Liver (tissue), 9 donors: ENCODE measurements around the gene MIEF1. TPM values are rescaled to one million over a fixed set of nuclear protein-coding genes. Genes with fewer than 3 reads are reported as not detected.

Source experiments
- DNase-seq: peaks from one replicate; pipeline ENCODE4 v3.0.0-alpha.2; 2017; ENCODE audit warnings: low spot score
- H3K27ac ChIP-seq, 2 donors: one replicate each; pipeline ENCODE4 v1.7.0; 2013; ENCODE audit warnings: inconsistent platforms in 2 of 2, low read length in 2 of 2, control low read depth in 1 of 2, low read depth in 1 of 2, mild to moderate bottlenecking in 1 of 2
- H3K27me3 ChIP-seq, 4 donors: one replicate each; pipeline versions ENCODE4 v1.6.1 to v1.7.0; 2013; ENCODE audit warnings: low read length in 3 of 4, inconsistent platforms in 1 of 4, mild to moderate bottlenecking in 1 of 4, moderate library complexity in 1 of 4; ENCODE audit not compliant: control insufficient read depth in 4 of 4, insufficient read depth in 4 of 4
- H3K36me3 ChIP-seq, 4 donors: one replicate each; pipeline versions ENCODE4 v1.6.1 to v1.7.0; 2013; ENCODE audit warnings: low read length in 3 of 4, mild to moderate bottlenecking in 3 of 4, low read depth in 1 of 4, moderate library complexity in 1 of 4; ENCODE audit not compliant: control insufficient read depth in 4 of 4, insufficient read depth in 3 of 4
- H3K4me1 ChIP-seq, 4 donors: one replicate each; pipeline versions ENCODE4 v1.6.1 to v1.7.0; 2013; ENCODE audit warnings: low read length in 3 of 4, mild to moderate bottlenecking in 3 of 4, moderate library complexity in 1 of 4; ENCODE audit not compliant: control insufficient read depth in 4 of 4, insufficient read depth in 4 of 4
- H3K4me3 ChIP-seq, 3 donors: one replicate each; pipeline versions ENCODE4 v1.6.1 to v1.7.0; 2013; ENCODE audit warnings: low read length in 3 of 3, control low read depth in 1 of 3, low read depth in 1 of 3, mild to moderate bottlenecking in 1 of 3
- H3K9ac ChIP-seq, 2 donors: one replicate each; pipeline ENCODE4 v1.7.0; 2013; ENCODE audit warnings: low read length in 2 of 2, mild to moderate bottlenecking in 2 of 2, moderate library complexity in 2 of 2, control low read depth in 1 of 2, low read depth in 1 of 2
- H3K9me3 ChIP-seq, 4 donors: one replicate each; pipeline versions ENCODE4 v1.6.1 to v1.7.0; 2013; ENCODE audit warnings: low read length in 3 of 4; ENCODE audit not compliant: control insufficient read depth in 4 of 4
- EGR1 ChIP-seq, 2 donors: IDR thresholded peaks; 2 replicates each; pipeline ENCODE4 v1.6.1; 2016 to 2018; ENCODE audit warnings: antibody characterized with exemption in 2 of 2, low read depth in 2 of 2
- FOXA1 ChIP-seq: IDR thresholded peaks from 2 replicates; pipeline ENCODE4 v1.6.1; 2016; ENCODE audit warnings: antibody characterized with exemption
- HNF4A ChIP-seq, 2 donors: conservative IDR thresholded peaks; 2 replicates each; pipeline ENCODE4 v1.6.1; 2016; ENCODE audit warnings: antibody characterized with exemption in 2 of 2, mild to moderate bottlenecking in 2 of 2
- HNF4G ChIP-seq: IDR thresholded peaks from 2 replicates; pipeline ENCODE4 v1.6.1; 2016; ENCODE audit warnings: antibody characterized with exemption
- JUND ChIP-seq, 2 donors: IDR thresholded peaks; 2 replicates each; pipeline ENCODE4 v1.6.1; 2016; ENCODE audit warnings: antibody characterized with exemption in 2 of 2
- NR2F2 ChIP-seq: IDR thresholded peaks from 2 replicates; pipeline ENCODE4 v1.6.1; 2016; ENCODE audit warnings: antibody characterized with exemption
- RAD21 ChIP-seq, 2 donors: IDR thresholded peaks; 2 replicates each; pipeline ENCODE4 v1.6.1; 2016; ENCODE audit warnings: antibody characterized with exemption in 2 of 2, mild to moderate bottlenecking in 2 of 2
- RXRA ChIP-seq, 2 donors: IDR thresholded peaks; 2 replicates each; pipeline ENCODE4 v1.6.1; 2017 to 2018; ENCODE audit warnings: antibody characterized with exemption in 2 of 2, mild to moderate bottlenecking in 1 of 2
- SP1 ChIP-seq: IDR thresholded peaks from 2 replicates; pipeline ENCODE4 v1.6.1; 2018; ENCODE audit warnings: antibody characterized with exemption, mild to moderate bottlenecking
- TAF1 ChIP-seq: conservative IDR thresholded peaks from 2 replicates; pipeline ENCODE4 v1.6.1; 2016; ENCODE audit warnings: antibody characterized with exemption, mild to moderate bottlenecking
- YY1 ChIP-seq: IDR thresholded peaks from 2 replicates; pipeline ENCODE4 v1.6.1; 2016; ENCODE audit warnings: antibody characterized with exemption, mild to moderate bottlenecking
- WGBS: extraction: QIAGEN DNeasy Blood & Tissue Kit; methylation state at CpG from one replicate; pipeline ENCODE4 v1.1.7; 2013; 5-methylcytosine and 5-hydroxymethylcytosine counted together
- polyA plus RNA-seq, 2 donors: library from polyadenylated mRNA; stranded (reverse) in 1 of 2; unstranded in 1 of 2; fragments of 200-250 nt in 1 of 2; fragments of >200 nt in 1 of 2; fragmentation: Nextera tagmentation in 1 of 2; extraction: Ambion mirVana in 1 of 2; gene quantifications; one replicate each; pipeline versions ENCODE4 v1.2.1 to v1.2.3, GENCODE V29; 2013 to 2015
- total RNA-seq, 2 donors: library from RNA; depleted of rRNA; stranded (reverse); fragments of >200 nt; gene quantifications; one replicate each; pipeline ENCODE4 v1.2.3, GENCODE V29; 2014
- TF ChIP-seq, protein P1 (sequence below): IDR thresholded peaks from 2 replicates; pipeline ENCODE4 v1.6.1; 2016; ENCODE audit warnings: antibody characterized with exemption, mild to moderate bottlenecking
- TF ChIP-seq, protein P2 (sequence below): IDR thresholded peaks from 2 replicates; pipeline ENCODE4 v1.6.1; 2016; ENCODE audit warnings: antibody characterized with exemption
- TF ChIP-seq, protein P3 (sequence below): IDR thresholded peaks from 2 replicates; pipeline ENCODE4 v1.6.1; 2016; ENCODE audit warnings: antibody characterized with exemption
- TF ChIP-seq, protein P4 (sequence below): fragments of 150-350 bp; IDR thresholded peaks from 2 replicates; pipeline ENCODE4 v1.5.1; 2017; ENCODE audit warnings: improper control_type of control experiment, low read depth, low read length; ENCODE audit not compliant: missing input control
- donor health status: healthy.
- donor health status: healthy.
- donor health status: healthy.
- donor health status: healthy.
- donor health status: healthy.

MIEF1 gene
- total and polyA plus RNA-seq, 4 donors, result 12.9 to 31.1 (median 20.7) TPM

DNA sequence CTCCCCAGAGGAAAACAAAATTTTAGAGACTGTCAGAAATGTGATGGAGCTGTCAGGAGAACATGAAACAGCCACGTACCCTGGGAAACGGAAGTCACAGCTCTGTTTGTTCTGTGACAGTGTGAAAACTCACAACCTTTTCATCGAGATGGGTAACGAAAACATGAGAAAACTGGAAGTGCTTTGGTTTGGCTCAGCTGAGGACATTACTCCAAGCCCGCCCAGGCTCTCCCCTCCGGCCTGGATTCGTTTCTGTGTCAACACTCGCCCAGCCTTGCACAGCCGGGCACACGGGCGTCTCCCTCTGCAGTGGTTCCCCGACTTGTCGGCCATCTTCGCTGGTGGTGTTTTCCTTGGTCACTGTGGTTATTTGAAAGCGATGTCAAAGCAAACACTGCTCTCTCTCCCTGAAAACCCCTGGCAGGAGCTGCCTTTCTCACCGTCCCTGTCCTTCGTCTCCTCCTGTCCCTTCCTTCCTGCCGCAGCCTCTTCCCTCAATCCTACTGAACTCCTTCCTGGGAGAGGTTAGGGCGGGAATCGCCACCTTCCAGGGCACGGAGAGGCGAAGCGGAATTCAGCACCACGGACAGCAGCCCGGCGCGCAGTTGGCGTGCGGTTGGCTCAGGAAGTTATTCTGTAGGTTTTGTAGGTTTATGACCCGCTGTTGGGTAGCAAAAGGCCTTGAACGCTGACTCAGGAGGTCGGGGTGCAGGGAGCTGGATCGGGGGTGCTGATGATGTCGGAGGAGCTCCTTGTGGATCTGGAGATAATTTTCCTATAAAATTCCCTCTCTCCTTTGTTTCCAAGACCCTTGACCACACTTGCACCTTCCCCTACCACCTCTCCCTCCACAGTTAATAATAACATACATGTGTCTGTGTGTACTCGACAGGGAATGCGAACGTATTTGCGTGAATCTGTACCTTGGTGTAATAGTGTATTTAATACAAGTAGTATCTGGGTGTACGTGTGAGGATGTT, 43.6 kb downstream of the MIEF1 start:
- Histone ChIP-seq H3K9ac (no peak overlapping the region), H3K4me1 (no peaks in the 10 kb centered on the region), H3K36me3 (no peaks in the 10 kb centered on the region), H3K27ac (no peak overlapping the region), H3K27me3 (peaks cover 0 to 5% (median 1%) of the 10 kb centered on the region in 4 donors), H3K9me3 (no peaks in the 10 kb centered on the region), H3K4me3 (no peak overlapping the region)
- WGBS, result 31% methylated on average over 39 of the region's 39 CpGs
- DNase-seq, result peak; percentile 78
- TF ChIP-seq YY1, result no peak
- TF ChIP-seq, protein P1, sequence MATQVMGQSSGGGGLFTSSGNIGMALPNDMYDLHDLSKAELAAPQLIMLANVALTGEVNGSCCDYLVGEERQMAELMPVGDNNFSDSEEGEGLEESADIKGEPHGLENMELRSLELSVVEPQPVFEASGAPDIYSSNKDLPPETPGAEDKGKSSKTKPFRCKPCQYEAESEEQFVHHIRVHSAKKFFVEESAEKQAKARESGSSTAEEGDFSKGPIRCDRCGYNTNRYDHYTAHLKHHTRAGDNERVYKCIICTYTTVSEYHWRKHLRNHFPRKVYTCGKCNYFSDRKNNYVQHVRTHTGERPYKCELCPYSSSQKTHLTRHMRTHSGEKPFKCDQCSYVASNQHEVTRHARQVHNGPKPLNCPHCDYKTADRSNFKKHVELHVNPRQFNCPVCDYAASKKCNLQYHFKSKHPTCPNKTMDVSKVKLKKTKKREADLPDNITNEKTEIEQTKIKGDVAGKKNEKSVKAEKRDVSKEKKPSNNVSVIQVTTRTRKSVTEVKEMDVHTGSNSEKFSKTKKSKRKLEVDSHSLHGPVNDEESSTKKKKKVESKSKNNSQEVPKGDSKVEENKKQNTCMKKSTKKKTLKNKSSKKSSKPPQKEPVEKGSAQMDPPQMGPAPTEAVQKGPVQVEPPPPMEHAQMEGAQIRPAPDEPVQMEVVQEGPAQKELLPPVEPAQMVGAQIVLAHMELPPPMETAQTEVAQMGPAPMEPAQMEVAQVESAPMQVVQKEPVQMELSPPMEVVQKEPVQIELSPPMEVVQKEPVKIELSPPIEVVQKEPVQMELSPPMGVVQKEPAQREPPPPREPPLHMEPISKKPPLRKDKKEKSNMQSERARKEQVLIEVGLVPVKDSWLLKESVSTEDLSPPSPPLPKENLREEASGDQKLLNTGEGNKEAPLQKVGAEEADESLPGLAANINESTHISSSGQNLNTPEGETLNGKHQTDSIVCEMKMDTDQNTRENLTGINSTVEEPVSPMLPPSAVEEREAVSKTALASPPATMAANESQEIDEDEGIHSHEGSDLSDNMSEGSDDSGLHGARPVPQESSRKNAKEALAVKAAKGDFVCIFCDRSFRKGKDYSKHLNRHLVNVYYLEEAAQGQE, result peak; percentile 100

DNA sequence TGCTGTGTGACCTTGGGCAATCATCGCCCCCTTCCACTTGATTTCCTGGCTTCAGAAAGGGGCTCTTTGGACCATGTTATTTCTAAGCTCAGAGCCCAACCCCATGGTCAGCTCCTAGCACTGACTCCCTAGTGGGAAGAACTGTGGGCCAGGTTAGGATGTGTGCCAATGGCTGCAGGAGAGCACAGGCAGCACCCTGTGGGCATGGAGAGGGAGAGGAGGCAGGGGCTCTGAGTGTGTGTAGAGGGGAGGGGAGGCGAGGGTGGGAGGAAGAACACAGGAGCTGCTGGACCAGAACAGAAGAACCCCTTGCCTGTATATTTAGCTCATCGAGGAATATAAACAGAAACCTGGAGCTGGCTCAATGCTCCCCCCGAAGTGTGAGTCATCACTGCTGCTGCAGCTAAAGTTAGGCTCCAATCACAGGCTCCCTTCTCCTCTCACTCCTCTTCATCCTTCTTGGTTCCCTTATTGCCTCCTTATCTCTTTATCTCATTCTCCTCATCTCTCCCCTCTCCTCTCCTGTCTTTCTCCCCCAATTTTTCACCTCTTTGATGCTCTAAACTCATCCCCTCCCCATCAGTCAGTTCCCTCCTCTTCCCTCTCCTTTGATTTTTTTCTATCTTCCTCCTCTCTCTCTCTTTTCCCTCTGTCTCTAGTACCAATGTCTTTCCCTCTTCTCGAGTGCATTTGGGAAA, 44.9 kb downstream of the MIEF1 start:
- no peak overlapping the region for H3K4me3 ChIP-seq
- H3K27me3 ChIP-seq, result peaks cover 0 to 5% (median 1%) of the 10 kb centered on the region in 4 donors
- H3K9me3 ChIP-seq, result no peaks in the 10 kb centered on the region
- 51% methylated on average over 5 of the region's 5 CpGs for WGBS
- TF ChIP-seq HNF4A (conservative IDR thresholded peaks at IDR 0.05), result no peak
- TF ChIP-seq NR2F2, result no peak
- no peak for TF ChIP-seq RXRA (IDR thresholded peaks at IDR 0.05)
- TF ChIP-seq, protein P2, sequence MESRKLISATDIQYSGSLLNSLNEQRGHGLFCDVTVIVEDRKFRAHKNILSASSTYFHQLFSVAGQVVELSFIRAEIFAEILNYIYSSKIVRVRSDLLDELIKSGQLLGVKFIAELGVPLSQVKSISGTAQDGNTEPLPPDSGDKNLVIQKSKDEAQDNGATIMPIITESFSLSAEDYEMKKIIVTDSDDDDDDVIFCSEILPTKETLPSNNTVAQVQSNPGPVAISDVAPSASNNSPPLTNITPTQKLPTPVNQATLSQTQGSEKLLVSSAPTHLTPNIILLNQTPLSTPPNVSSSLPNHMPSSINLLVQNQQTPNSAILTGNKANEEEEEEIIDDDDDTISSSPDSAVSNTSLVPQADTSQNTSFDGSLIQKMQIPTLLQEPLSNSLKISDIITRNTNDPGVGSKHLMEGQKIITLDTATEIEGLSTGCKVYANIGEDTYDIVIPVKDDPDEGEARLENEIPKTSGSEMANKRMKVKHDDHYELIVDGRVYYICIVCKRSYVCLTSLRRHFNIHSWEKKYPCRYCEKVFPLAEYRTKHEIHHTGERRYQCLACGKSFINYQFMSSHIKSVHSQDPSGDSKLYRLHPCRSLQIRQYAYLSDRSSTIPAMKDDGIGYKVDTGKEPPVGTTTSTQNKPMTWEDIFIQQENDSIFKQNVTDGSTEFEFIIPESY, result no peak
- no peak for TF ChIP-seq SP1
- no peak for TF ChIP-seq EGR1 (IDR thresholded peaks at IDR 0.05; ENCODE audit: low read depth in 2 of 2)
- TF ChIP-seq JUND (IDR thresholded peaks at IDR 0.05), result no peak
- TF ChIP-seq, protein P1, result no peak
- TF ChIP-seq TAF1, result no peak
- TF ChIP-seq, protein P3, sequence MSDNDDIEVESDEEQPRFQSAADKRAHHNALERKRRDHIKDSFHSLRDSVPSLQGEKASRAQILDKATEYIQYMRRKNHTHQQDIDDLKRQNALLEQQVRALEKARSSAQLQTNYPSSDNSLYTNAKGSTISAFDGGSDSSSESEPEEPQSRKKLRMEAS, result no peak
- no peak for TF ChIP-seq YY1
- no peak for TF ChIP-seq FOXA1
- TF ChIP-seq, protein P4, sequence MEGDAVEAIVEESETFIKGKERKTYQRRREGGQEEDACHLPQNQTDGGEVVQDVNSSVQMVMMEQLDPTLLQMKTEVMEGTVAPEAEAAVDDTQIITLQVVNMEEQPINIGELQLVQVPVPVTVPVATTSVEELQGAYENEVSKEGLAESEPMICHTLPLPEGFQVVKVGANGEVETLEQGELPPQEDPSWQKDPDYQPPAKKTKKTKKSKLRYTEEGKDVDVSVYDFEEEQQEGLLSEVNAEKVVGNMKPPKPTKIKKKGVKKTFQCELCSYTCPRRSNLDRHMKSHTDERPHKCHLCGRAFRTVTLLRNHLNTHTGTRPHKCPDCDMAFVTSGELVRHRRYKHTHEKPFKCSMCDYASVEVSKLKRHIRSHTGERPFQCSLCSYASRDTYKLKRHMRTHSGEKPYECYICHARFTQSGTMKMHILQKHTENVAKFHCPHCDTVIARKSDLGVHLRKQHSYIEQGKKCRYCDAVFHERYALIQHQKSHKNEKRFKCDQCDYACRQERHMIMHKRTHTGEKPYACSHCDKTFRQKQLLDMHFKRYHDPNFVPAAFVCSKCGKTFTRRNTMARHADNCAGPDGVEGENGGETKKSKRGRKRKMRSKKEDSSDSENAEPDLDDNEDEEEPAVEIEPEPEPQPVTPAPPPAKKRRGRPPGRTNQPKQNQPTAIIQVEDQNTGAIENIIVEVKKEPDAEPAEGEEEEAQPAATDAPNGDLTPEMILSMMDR, result no peak
- no peak for TF ChIP-seq HNF4G
- no peak for TF ChIP-seq RAD21 (IDR thresholded peaks at IDR 0.05)
- no peak overlapping the region for H3K27ac ChIP-seq
- H3K9ac ChIP-seq, result no peak overlapping the region
- no peak for DNase-seq
- H3K36me3 ChIP-seq, result no peaks in the 10 kb centered on the region
- no peaks in the 10 kb centered on the region for H3K4me1 ChIP-seq
